Activated CD4-positive, alpha-beta memory T cell treated with anti-CD3 and anti-CD28 coated beads, Interleukin-2, amount 10 ng/mL, durations not matched to agents 7 days and 5 days (primary cell): ENCODE measurements around the gene ARHGAP32. TPM values are rescaled to one million over a fixed set of nuclear protein-coding genes. Genes with fewer than 3 reads are reported as not detected.

Experiments used
- CTCF ChIA-PET: fragments of 350-600 bp; sonication (Branson Sonifier 250); formaldehyde crosslinking; loops from one replicate; lab custom pipeline; 2021; ENCODE audit warnings: antibody characterized with exemption, inconsistent platforms; lab: Charles Lee
- POLR2A ChIA-PET: fragments of 350-600 bp; sonication (Branson Sonifier 250); formaldehyde crosslinking; loops from one replicate; lab custom pipeline; 2021; ENCODE audit warnings: antibody characterized with exemption; lab: Charles Lee
- DNase-seq: peaks from one replicate; pipeline ENCODE4 v3.0.0-alpha.2; 2020
- H3K27ac Mint-ChIP-seq: one replicate; pipeline ENCODE4 v1.8.0; 2021; ENCODE audit warnings: mild to moderate bottlenecking, mixed read lengths
- H3K27me3 Mint-ChIP-seq: one replicate; pipeline ENCODE4 v1.8.0; 2021; ENCODE audit warnings: mixed read lengths
- H3K36me3 Mint-ChIP-seq: one replicate; pipeline ENCODE4 v1.8.0; 2021; ENCODE audit warnings: low read depth, mixed read lengths
- H3K4me1 Mint-ChIP-seq: one replicate; pipeline ENCODE4 v1.8.0; 2021; ENCODE audit warnings: mixed read lengths
- H3K4me3 Mint-ChIP-seq: one replicate; pipeline ENCODE4 v1.8.0; 2021; ENCODE audit warnings: mild to moderate bottlenecking, mixed read lengths
- H3K9me3 Mint-ChIP-seq: one replicate; pipeline ENCODE4 v1.8.0; 2021; ENCODE audit warnings: mixed read lengths
- total RNA-seq, 2 experiments: library from RNA; stranded (reverse); gene quantifications; one replicate each; pipeline ENCODE4 v1.2.3, GENCODE V29; 2021

Gene ARHGAP32
- total RNA-seq, 2 experiments from 2014 or later, result 1.3 to 1.7 TPM

- no peaks in the 10 kb centered on the region for H3K36me3 Mint-ChIP-seq
- H3K4me1 Mint-ChIP-seq, result no peaks in the 10 kb centered on the region
- H3K27me3 Mint-ChIP-seq, result no peaks in the 10 kb centered on the region
- H3K27ac Mint-ChIP-seq, result no peak overlapping the region
- CTCF ChIA-PET, result interaction anchor here (1.5 kb wide), 1 partner anchor 171 kb away, joined by 3 read pairs; no protein-coding TSS in a partner anchor
- H3K4me3 Mint-ChIP-seq, result no peak overlapping the region
- peaks cover 5% of the 10 kb centered on the region for H3K9me3 Mint-ChIP-seq
- DNase-seq, result no peak
- POLR2A ChIA-PET, result no interaction called here
Measured at GRCh38 chr11:129077191-129077590, 114.9 kb downstream of the ARHGAP32 start.

- Mint-ChIP-seq H3K36me3 (no peaks in the 10 kb centered on the region), H3K27ac (no peak overlapping the region), H3K9me3 (peaks cover 5% of the 10 kb centered on the region), H3K4me1 (no peaks in the 10 kb centered on the region), H3K4me3 (no peak overlapping the region), H3K27me3 (no peaks in the 10 kb centered on the region)
- ChIA-PET CTCF (no interaction called here), POLR2A (no interaction called here)
- no peak for DNase-seq
Measured at GRCh38 chr11:129075757-129076156, 116.4 kb downstream of the ARHGAP32 start.

GRCh38 chr11:129067454-129067853 is 124.7 kb downstream of the ARHGAP32 start:
- Mint-ChIP-seq H3K4me3 (no peak overlapping the region), H3K27me3 (no peaks in the 10 kb centered on the region), H3K27ac (no peak overlapping the region), H3K9me3 (no peaks in the 10 kb centered on the region), H3K4me1 (no peaks in the 10 kb centered on the region), H3K36me3 (no peaks in the 10 kb centered on the region)
- POLR2A ChIA-PET, result no interaction called here
- CTCF ChIA-PET, result interaction anchor here (1.1 kb wide), 1 partner anchor 10 kb away, joined by 3 read pairs; no protein-coding TSS in a partner anchor
- no peak for DNase-seq

GRCh38 chr11:129066229-129066628 is 125.9 kb downstream of the ARHGAP32 start:
- Mint-ChIP-seq H3K9me3 (no peaks in the 10 kb centered on the region), H3K4me3 (no peak overlapping the region), H3K4me1 (no peaks in the 10 kb centered on the region), H3K36me3 (no peaks in the 10 kb centered on the region), H3K27ac (no peak overlapping the region), H3K27me3 (no peaks in the 10 kb centered on the region)
- POLR2A ChIA-PET, result no interaction called here
- no peak for DNase-seq
- CTCF ChIA-PET, result no interaction called here

- CTCF ChIA-PET, result no interaction called here
- no peaks in the 10 kb centered on the region for H3K36me3 Mint-ChIP-seq
- no peaks in the 10 kb centered on the region for H3K4me1 Mint-ChIP-seq
- no peaks in the 10 kb centered on the region for H3K9me3 Mint-ChIP-seq
- POLR2A ChIA-PET, result no interaction called here
- H3K27me3 Mint-ChIP-seq, result no peaks in the 10 kb centered on the region
- H3K27ac Mint-ChIP-seq, result no peak overlapping the region
- no peak for DNase-seq
- no peak overlapping the region for H3K4me3 Mint-ChIP-seq
Measured at GRCh38 chr11:129063118-129063517, 129.0 kb downstream of the ARHGAP32 start.

- H3K9me3 Mint-ChIP-seq, result no peaks in the 10 kb centered on the region
- H3K27ac Mint-ChIP-seq, result no peak overlapping the region
- no peak for DNase-seq
- POLR2A ChIA-PET, result no interaction called here
- H3K4me3 Mint-ChIP-seq, result no peak overlapping the region
- H3K36me3 Mint-ChIP-seq, result no peaks in the 10 kb centered on the region
- no peaks in the 10 kb centered on the region for H3K27me3 Mint-ChIP-seq
- no peaks in the 10 kb centered on the region for H3K4me1 Mint-ChIP-seq
- CTCF ChIA-PET, result no interaction called here
Measured at GRCh38 chr11:129061492-129062230, 130.5 kb downstream of the ARHGAP32 start.

GRCh38 chr11:129056916-129057315 is 135.2 kb downstream of the ARHGAP32 start:
- no peaks in the 10 kb centered on the region for H3K4me1 Mint-ChIP-seq
- POLR2A ChIA-PET, result no interaction called here
- H3K27me3 Mint-ChIP-seq, result peaks cover 2% of the 10 kb centered on the region
- CTCF ChIA-PET, result interaction anchor here (1.5 kb wide), 1 partner anchor 10 kb away, joined by 3 read pairs; no protein-coding TSS in a partner anchor
- no peak overlapping the region for H3K27ac Mint-ChIP-seq
- no peaks in the 10 kb centered on the region for H3K36me3 Mint-ChIP-seq
- no peaks in the 10 kb centered on the region for H3K9me3 Mint-ChIP-seq
- no peak overlapping the region for H3K4me3 Mint-ChIP-seq
- no peak for DNase-seq

GRCh38 chr11:129055196-129055595 is 136.9 kb downstream of the ARHGAP32 start:
- Mint-ChIP-seq H3K27me3 (peaks cover 2% of the 10 kb centered on the region), H3K4me1 (no peaks in the 10 kb centered on the region), H3K36me3 (no peaks in the 10 kb centered on the region), H3K27ac (no peak overlapping the region), H3K4me3 (no peak overlapping the region), H3K9me3 (no peaks in the 10 kb centered on the region)
- POLR2A ChIA-PET, result no interaction called here
- CTCF ChIA-PET, result no interaction called here
- no peak for DNase-seq

GRCh38 chr11:129048911-129049310 is 143.2 kb downstream of the ARHGAP32 start:
- Mint-ChIP-seq H3K4me1 (no peaks in the 10 kb centered on the region), H3K4me3 (no peak overlapping the region), H3K9me3 (no peaks in the 10 kb centered on the region), H3K36me3 (no peaks in the 10 kb centered on the region), H3K27me3 (peaks cover 5% of the 10 kb centered on the region), H3K27ac (no peak overlapping the region)
- POLR2A ChIA-PET, result no interaction called here
- CTCF ChIA-PET, result no interaction called here
- DNase-seq, result no peak

GRCh38 chr11:129045150-129045549 is 147.0 kb downstream of the ARHGAP32 start:
- Mint-ChIP-seq H3K9me3 (no peaks in the 10 kb centered on the region), H3K36me3 (no peaks in the 10 kb centered on the region), H3K27me3 (peaks cover 3% of the 10 kb centered on the region), H3K4me1 (no peaks in the 10 kb centered on the region), H3K4me3 (no peak overlapping the region), H3K27ac (no peak overlapping the region)
- CTCF ChIA-PET, result no interaction called here
- POLR2A ChIA-PET, result no interaction called here
- no peak for DNase-seq

GRCh38 chr11:129042503-129042902 is 149.6 kb downstream of the ARHGAP32 start:
- Mint-ChIP-seq H3K27ac (no peak overlapping the region), H3K27me3 (peaks cover 3% of the 10 kb centered on the region), H3K36me3 (no peaks in the 10 kb centered on the region), H3K9me3 (no peaks in the 10 kb centered on the region), H3K4me3 (no peak overlapping the region), H3K4me1 (no peaks in the 10 kb centered on the region)
- CTCF ChIA-PET, result no interaction called here
- POLR2A ChIA-PET, result no interaction called here
- no peak for DNase-seq

- DNase-seq, result no peak
- no peaks in the 10 kb centered on the region for H3K9me3 Mint-ChIP-seq
- no peak overlapping the region for H3K4me3 Mint-ChIP-seq
- no peaks in the 10 kb centered on the region for H3K36me3 Mint-ChIP-seq
- POLR2A ChIA-PET, result no interaction called here
- H3K4me1 Mint-ChIP-seq, result no peaks in the 10 kb centered on the region
- CTCF ChIA-PET, result no interaction called here
- peaks cover 2% of the 10 kb centered on the region for H3K27me3 Mint-ChIP-seq
- H3K27ac Mint-ChIP-seq, result no peak overlapping the region
Measured at GRCh38 chr11:129041611-129042018, 150.5 kb downstream of the ARHGAP32 start.

- POLR2A ChIA-PET, result no interaction called here
- CTCF ChIA-PET, result no interaction called here
- Mint-ChIP-seq H3K4me3 (no peak overlapping the region), H3K9me3 (no peaks in the 10 kb centered on the region), H3K27me3 (peaks cover 2% of the 10 kb centered on the region), H3K36me3 (no peaks in the 10 kb centered on the region), H3K27ac (no peak overlapping the region), H3K4me1 (no peaks in the 10 kb centered on the region)
- DNase-seq, result no peak
Measured at GRCh38 chr11:129040934-129041333, 151.2 kb downstream of the ARHGAP32 start.

- Mint-ChIP-seq H3K36me3 (no peaks in the 10 kb centered on the region), H3K4me1 (no peaks in the 10 kb centered on the region), H3K27me3 (peaks cover 2% of the 10 kb centered on the region), H3K9me3 (no peaks in the 10 kb centered on the region), H3K4me3 (no peak overlapping the region), H3K27ac (no peak overlapping the region)
- DNase-seq, result no peak
- ChIA-PET POLR2A (no interaction called here), CTCF (no interaction called here)
Measured at GRCh38 chr11:129035244-129035643, 156.9 kb downstream of the ARHGAP32 start.
